ENCODE data around the gene EYS. TPM values are rescaled to one million over a fixed set of nuclear protein-coding genes. Genes with fewer than 3 reads are reported as not detected.

The EYS gene
- polyA plus RNA-seq, 1 of the 3 experiments (the other 2 are of a cell fraction) = 0.05 TPM

DNA sequence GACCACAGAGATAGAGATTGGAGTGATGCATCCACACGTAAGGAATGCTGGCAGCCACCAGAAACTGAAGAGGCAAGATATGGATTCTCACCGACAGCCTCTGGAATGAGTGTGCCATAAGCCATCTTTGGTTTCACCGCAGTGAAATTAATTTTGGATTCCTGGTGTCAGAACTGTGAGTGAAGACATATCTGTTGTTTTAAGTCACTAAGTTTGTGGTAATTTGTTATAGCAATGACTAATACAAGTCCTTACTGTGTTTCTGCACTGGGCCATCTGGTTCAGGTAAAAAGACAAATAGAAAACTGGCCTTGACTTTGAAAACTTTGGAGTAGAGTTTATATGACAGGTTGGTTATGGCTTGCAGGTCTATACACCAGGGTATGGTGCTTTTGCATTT is 1809.6 kb downstream of the EYS start (continued):
- TF ChIP-seq, protein P1, sequence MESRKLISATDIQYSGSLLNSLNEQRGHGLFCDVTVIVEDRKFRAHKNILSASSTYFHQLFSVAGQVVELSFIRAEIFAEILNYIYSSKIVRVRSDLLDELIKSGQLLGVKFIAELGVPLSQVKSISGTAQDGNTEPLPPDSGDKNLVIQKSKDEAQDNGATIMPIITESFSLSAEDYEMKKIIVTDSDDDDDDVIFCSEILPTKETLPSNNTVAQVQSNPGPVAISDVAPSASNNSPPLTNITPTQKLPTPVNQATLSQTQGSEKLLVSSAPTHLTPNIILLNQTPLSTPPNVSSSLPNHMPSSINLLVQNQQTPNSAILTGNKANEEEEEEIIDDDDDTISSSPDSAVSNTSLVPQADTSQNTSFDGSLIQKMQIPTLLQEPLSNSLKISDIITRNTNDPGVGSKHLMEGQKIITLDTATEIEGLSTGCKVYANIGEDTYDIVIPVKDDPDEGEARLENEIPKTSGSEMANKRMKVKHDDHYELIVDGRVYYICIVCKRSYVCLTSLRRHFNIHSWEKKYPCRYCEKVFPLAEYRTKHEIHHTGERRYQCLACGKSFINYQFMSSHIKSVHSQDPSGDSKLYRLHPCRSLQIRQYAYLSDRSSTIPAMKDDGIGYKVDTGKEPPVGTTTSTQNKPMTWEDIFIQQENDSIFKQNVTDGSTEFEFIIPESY (IDR thresholded peaks at IDR 0.05; ENCODE audit: borderline replicate concordance, low read depth) = peak; percentile 88
- TF ChIP-seq, protein P2, sequence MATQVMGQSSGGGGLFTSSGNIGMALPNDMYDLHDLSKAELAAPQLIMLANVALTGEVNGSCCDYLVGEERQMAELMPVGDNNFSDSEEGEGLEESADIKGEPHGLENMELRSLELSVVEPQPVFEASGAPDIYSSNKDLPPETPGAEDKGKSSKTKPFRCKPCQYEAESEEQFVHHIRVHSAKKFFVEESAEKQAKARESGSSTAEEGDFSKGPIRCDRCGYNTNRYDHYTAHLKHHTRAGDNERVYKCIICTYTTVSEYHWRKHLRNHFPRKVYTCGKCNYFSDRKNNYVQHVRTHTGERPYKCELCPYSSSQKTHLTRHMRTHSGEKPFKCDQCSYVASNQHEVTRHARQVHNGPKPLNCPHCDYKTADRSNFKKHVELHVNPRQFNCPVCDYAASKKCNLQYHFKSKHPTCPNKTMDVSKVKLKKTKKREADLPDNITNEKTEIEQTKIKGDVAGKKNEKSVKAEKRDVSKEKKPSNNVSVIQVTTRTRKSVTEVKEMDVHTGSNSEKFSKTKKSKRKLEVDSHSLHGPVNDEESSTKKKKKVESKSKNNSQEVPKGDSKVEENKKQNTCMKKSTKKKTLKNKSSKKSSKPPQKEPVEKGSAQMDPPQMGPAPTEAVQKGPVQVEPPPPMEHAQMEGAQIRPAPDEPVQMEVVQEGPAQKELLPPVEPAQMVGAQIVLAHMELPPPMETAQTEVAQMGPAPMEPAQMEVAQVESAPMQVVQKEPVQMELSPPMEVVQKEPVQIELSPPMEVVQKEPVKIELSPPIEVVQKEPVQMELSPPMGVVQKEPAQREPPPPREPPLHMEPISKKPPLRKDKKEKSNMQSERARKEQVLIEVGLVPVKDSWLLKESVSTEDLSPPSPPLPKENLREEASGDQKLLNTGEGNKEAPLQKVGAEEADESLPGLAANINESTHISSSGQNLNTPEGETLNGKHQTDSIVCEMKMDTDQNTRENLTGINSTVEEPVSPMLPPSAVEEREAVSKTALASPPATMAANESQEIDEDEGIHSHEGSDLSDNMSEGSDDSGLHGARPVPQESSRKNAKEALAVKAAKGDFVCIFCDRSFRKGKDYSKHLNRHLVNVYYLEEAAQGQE (IDR thresholded peaks at IDR 0.05; ENCODE audit: low read depth, low read length) = peak; percentile 21; the same call in 1 of the 2 replicates
- peak; percentile 98 for TF ChIP-seq JUND (IDR thresholded peaks at IDR 0.05)
- TF ChIP-seq TEAD4 (IDR thresholded peaks at IDR 0.05; ENCODE audit: borderline replicate concordance, insufficient read depth) = peak; percentile 98
- TF ChIP-seq FOSL2 (IDR thresholded peaks at IDR 0.05; ENCODE audit: borderline replicate concordance, low read depth) = peak; percentile 92
- peak; percentile 80 for TF ChIP-seq FOXM1 (IDR thresholded peaks at IDR 0.05; ENCODE audit: low read depth)
- no peak for TF ChIP-seq CHD2 (IDR thresholded peaks at IDR 0.05; ENCODE audit: low read length, partially characterized antibody)
- TF ChIP-seq EZH2phosphoT487 (IDR thresholded peaks at IDR 0.05; ENCODE audit: borderline replicate concordance, low read depth) = no peak
- no peak for TF ChIP-seq MXI1 (IDR thresholded peaks at IDR 0.05; ENCODE audit: low read depth, low read length)
- no peak for TF ChIP-seq NRF1 (IDR thresholded peaks at IDR 0.05; ENCODE audit: low read depth, low read length)
- TF ChIP-seq GATA2 (CRISPR knock-in tag; IDR thresholded peaks at IDR 0.05) = no peak
- peak; percentile 56 to 93 for TF ChIP-seq EP300 (IDR thresholded peaks at IDR 0.05; ENCODE audit: borderline replicate concordance in 1 of 2, low read depth in 1 of 2, low read length in 1 of 2)
- no peak for TF ChIP-seq RCOR1 (IDR thresholded peaks at IDR 0.05; ENCODE audit: low read length)
- peak; percentile 100 for TF ChIP-seq TCF12 (IDR thresholded peaks at IDR 0.05)

- H3K4me3 ChIP-seq (ENCODE audit: low read depth in 2 of 2, low read length in 1 of 2) = no peak overlapping the region
- H3K27ac ChIP-seq (ENCODE audit: low read depth in 2 of 2, low read length in 1 of 2) = no peak overlapping the region
- no peaks in the 10 kb centered on the region for H3K36me3 ChIP-seq (replicated peaks in 1 of 2; ENCODE audit: control insufficient read depth in 1 of 2, insufficient read depth in 2 of 2, low read length in 1 of 2)
- no peaks in the 10 kb centered on the region for H3K9me3 ChIP-seq
- no peaks in the 10 kb centered on the region for H3F3A ChIP-seq (replicated peaks; ENCODE audit: insufficient read depth)
- no peak overlapping the region for H3K4me2 ChIP-seq
- H3K9me2 ChIP-seq = no peaks in the 10 kb centered on the region
- no peaks in the 10 kb centered on the region for H3K27me3 ChIP-seq (ENCODE audit: insufficient read depth)
- WGBS (ENCODE audit: low lambda C conversion rate) = 36% methylated on average over 5 of the region's 5 CpGs
- no peaks in the 10 kb centered on the region for H3K79me2 ChIP-seq (ENCODE audit: insufficient read depth)
- no peak overlapping the region for H2AFZ ChIP-seq (ENCODE audit: low read depth)
- no peaks in the 10 kb centered on the region for H3K4me1 ChIP-seq (ENCODE audit: control insufficient read depth in 1 of 2, insufficient read depth in 2 of 2, low read depth in 1 of 2, low read length in 1 of 2)
- POLR2A ChIA-PET = no interaction called here
- TF ChIP-seq, protein P3, sequence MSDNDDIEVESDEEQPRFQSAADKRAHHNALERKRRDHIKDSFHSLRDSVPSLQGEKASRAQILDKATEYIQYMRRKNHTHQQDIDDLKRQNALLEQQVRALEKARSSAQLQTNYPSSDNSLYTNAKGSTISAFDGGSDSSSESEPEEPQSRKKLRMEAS (IDR thresholded peaks at IDR 0.05; ENCODE audit: low read depth) = no peak
- TF ChIP-seq IRF3 (IDR thresholded peaks at IDR 0.05; ENCODE audit: low read depth, low read length) = no peak
- no peak for TF ChIP-seq TEAD4 (IDR thresholded peaks at IDR 0.05; ENCODE audit: borderline replicate concordance, insufficient read depth)
- TF ChIP-seq, protein P2 (IDR thresholded peaks at IDR 0.05; ENCODE audit: low read depth, low read length) = no peak
- TF ChIP-seq MEF2A (IDR thresholded peaks at IDR 0.05; ENCODE audit: borderline replicate concordance, low read depth) = no peak
- TF ChIP-seq TCF12 (IDR thresholded peaks at IDR 0.05) = no peak
- TF ChIP-seq FOSL2 (IDR thresholded peaks at IDR 0.05; ENCODE audit: borderline replicate concordance, low read depth) = no peak
- TF ChIP-seq, protein P4, sequence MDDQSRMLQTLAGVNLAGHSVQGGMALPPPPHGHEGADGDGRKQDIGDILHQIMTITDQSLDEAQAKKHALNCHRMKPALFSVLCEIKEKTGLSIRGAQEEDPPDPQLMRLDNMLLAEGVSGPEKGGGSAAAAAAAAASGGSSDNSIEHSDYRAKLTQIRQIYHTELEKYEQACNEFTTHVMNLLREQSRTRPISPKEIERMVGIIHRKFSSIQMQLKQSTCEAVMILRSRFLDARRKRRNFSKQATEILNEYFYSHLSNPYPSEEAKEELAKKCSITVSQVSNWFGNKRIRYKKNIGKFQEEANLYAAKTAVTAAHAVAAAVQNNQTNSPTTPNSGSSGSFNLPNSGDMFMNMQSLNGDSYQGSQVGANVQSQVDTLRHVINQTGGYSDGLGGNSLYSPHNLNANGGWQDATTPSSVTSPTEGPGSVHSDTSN (IDR thresholded peaks at IDR 0.05) = no peak
- H3K9ac ChIP-seq = no peak overlapping the region
- DNase-seq = no peak
- no peaks in the 10 kb centered on the region for H4K20me1 ChIP-seq (ENCODE audit: insufficient read depth)
- CTCF ChIA-PET = no interaction called here
Observed at GRCh38 chr6:63888416-63888815, 1818.6 kb downstream of the EYS start.

All from SK-N-SH (cell line).